ENCODE data around the gene LACRT.

LACRT gene

DNA sequence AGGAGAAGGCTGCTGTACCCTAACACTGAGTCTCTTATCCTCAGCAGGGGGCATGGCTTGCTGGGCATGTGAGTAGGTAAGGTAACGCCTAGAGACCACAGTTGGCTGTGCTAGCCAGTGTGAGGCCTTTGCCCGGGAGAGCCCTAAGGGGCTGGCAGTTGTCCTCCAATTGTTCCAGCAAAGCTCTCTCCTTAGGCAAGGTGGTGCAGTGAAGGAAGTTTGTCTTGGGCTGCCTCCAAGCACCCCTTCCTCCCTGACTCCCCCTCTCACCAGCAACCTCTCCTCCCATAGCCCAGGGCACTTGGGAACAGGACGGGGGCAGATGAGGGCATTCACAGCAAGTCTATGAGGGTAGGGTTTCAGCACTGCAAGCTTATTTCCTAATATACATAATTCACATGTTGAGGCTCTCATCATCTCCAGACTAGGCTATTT, 23.0 kb downstream of the LACRT start:
- Histone ChIP-seq H3K9me3 (ENCODE audit: control insufficient read depth in 1 of 2, low read length in 2 of 2) (no peaks in the 10 kb centered on the region), H3K4me1 (ENCODE audit: control insufficient read depth in 1 of 2, insufficient read depth in 2 of 2, low read length in 2 of 2) (no peaks in the 10 kb centered on the region), H3K36me3 (ENCODE audit: control insufficient read depth in 1 of 2, insufficient read depth in 2 of 2, low read length in 2 of 2) (no peaks in the 10 kb centered on the region), H3K27me3 (ENCODE audit: low read depth, low read length) (no peaks in the 10 kb centered on the region), H3K27ac (ENCODE audit: low read length) (no peak overlapping the region), H3K4me3 (ENCODE audit: low read depth in 1 of 2, low read length in 2 of 2) (no peak overlapping the region)

DNA sequence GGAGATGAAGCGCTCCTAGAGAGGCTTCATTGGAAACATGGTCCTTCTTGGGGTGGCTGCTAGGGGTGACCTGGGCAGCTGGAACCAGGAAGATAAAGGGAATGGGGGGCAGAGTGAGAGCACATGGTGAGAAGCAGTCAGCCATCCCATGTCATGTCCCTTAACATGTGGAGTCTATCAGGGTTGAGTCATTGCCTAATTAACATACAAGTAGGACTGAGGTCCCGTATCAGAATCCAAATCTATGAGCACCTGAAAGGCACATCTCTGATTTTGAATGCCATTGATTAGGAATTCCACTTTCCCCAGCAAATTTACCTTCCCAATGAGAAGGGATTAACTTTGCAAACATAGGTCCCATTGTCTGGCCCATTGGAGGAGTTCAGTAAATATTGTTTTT, 25.9 kb downstream of the LACRT start:
- Histone ChIP-seq H3K9me3 (ENCODE audit: control insufficient read depth in 1 of 2, low read length in 2 of 2) (no peaks in the 10 kb centered on the region), H3K36me3 (ENCODE audit: control insufficient read depth in 1 of 2, insufficient read depth in 2 of 2, low read length in 2 of 2) (no peaks in the 10 kb centered on the region), H3K4me1 (ENCODE audit: control insufficient read depth in 1 of 2, insufficient read depth in 2 of 2, low read length in 2 of 2) (no peaks in the 10 kb centered on the region), H3K27me3 (ENCODE audit: low read depth, low read length) (no peaks in the 10 kb centered on the region), H3K4me3 (ENCODE audit: low read depth in 1 of 2, low read length in 2 of 2) (no peak overlapping the region), H3K27ac (ENCODE audit: low read length) (no peak overlapping the region)

DNA sequence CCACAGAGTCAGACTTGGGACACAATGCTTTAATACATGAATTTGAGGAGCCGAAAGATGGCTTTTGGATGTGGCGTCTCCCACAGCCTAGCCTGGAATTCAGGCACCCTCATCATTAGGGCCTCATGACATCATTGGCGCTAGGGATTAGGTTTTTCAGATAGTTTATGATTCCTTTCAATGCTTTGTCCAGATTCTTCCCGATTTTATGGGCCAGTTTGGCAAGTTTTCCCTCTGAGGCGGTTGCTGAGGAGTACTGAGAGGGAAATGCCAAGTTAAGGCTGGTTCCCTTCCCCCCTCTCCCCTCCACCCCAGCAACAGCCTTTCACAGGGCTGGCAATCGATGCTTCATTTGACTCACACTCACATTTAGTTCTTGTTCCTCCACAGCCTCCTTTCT, 26.5 kb downstream of the LACRT start:
- H3K4me1 ChIP-seq (ENCODE audit: control insufficient read depth in 1 of 2, insufficient read depth in 2 of 2, low read length in 2 of 2), result no peaks in the 10 kb centered on the region
- no peak overlapping the region for H3K27ac ChIP-seq (ENCODE audit: low read length)
- H3K4me3 ChIP-seq (ENCODE audit: low read depth in 1 of 2, low read length in 2 of 2), result no peak overlapping the region
- H3K9me3 ChIP-seq (ENCODE audit: control insufficient read depth in 1 of 2, low read length in 2 of 2), result no peaks in the 10 kb centered on the region
- no peaks in the 10 kb centered on the region for H3K27me3 ChIP-seq (ENCODE audit: low read depth, low read length)
- H3K36me3 ChIP-seq (ENCODE audit: control insufficient read depth in 1 of 2, insufficient read depth in 2 of 2, low read length in 2 of 2), result no peaks in the 10 kb centered on the region

DNA sequence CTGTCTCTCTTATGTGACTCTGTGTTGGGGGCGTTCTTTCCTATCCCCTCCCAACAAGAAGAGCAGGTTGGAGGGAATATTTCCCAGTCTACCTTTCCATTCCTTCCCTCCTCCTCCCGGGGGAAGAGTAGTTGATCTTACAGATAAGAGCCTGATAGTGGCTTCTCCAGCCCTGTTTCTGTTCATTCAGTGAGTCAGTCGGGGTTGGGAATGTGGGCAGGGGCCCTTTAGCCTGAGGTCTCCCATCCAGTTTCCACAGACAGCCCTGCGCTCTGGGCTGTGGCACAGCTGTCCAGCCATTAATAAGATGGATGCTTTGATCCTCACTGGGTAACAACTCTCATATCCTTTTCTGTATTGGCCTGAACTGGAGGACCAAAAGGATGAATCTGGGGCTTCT, 28.1 kb downstream of the LACRT start:
- no peaks in the 10 kb centered on the region for H3K4me1 ChIP-seq (ENCODE audit: control insufficient read depth in 1 of 2, insufficient read depth in 2 of 2, low read length in 2 of 2)
- no peaks in the 10 kb centered on the region for H3K36me3 ChIP-seq (ENCODE audit: control insufficient read depth in 1 of 2, insufficient read depth in 2 of 2, low read length in 2 of 2)
- H3K27me3 ChIP-seq (ENCODE audit: low read depth, low read length), result no peaks in the 10 kb centered on the region
- H3K27ac ChIP-seq (ENCODE audit: low read length), result no peak overlapping the region
- H3K9me3 ChIP-seq (ENCODE audit: control insufficient read depth in 1 of 2, low read length in 2 of 2), result no peaks in the 10 kb centered on the region
- H3K4me3 ChIP-seq (ENCODE audit: low read depth in 1 of 2, low read length in 2 of 2), result no peak overlapping the region

DNA sequence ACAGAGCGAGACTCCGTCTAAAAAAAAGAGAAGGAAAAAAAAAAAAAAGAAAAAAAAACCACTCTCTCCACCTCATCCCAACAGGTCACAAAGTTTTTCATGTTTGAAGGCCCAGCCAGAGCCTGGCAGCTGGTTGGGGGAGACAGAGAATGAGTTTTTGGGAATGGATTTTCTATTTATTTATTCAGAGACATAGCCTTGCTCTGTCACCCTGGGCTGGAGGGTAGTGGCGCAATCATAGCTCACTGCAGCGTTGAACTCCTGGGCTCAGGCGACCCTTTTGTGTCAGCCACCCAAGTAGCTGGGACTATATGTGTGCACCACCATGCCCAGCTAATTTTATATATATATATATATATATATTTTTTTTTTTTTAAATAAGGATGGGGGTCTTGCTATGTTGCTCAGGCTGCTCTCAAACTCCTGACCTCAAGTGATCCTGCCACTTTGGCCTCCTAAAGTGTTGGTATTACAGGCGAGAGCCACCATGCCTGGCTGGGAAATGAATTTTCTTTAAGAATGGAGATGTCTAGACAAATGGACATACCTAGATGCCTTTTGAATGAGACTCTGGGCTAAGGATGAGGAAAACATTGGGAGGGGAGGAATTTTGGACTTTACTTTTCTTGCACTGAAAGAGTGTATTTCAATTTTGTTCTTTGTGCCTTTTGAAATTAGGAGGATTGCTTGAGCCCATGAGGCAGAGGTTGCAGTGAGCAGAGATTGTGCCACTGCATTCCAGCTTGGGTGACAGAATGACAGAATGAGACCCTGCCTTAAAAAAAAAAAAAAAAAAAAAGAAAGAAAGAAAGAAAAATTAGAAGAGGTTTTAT, 29.3 kb downstream of the LACRT start:
- no peaks in the 10 kb centered on the region for H3K9me3 ChIP-seq (ENCODE audit: control insufficient read depth in 1 of 2, low read length in 2 of 2)
- H3K4me3 ChIP-seq (ENCODE audit: low read depth in 1 of 2, low read length in 2 of 2), result no peak overlapping the region
- H3K27me3 ChIP-seq (ENCODE audit: low read depth, low read length), result no peaks in the 10 kb centered on the region
- H3K27ac ChIP-seq (ENCODE audit: low read length), result no peak overlapping the region
- H3K36me3 ChIP-seq (ENCODE audit: control insufficient read depth in 1 of 2, insufficient read depth in 2 of 2, low read length in 2 of 2), result no peaks in the 10 kb centered on the region
- H3K4me1 ChIP-seq (ENCODE audit: control insufficient read depth in 1 of 2, insufficient read depth in 2 of 2, low read length in 2 of 2), result no peaks in the 10 kb centered on the region

DNA sequence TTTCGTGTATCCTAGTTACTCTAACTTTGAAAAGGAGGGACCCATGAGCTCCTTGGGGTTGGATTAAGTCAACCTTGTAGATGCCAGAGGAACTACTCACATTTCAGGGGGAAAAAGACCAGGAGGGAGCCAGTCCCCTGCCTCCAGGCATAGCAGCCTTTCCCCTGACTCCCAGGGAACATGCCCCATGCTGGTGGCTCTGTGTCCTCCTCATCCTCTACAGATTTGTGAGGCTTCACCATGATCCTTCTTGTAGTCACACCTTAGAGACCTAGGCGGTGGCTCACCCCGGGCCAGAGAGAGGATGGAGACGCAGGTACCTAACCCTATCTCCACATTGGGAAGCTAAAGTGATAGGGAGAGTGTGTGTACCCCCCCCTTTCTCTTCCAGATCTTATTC, 30.3 kb downstream of the LACRT start:
- no peak overlapping the region for H3K4me3 ChIP-seq (ENCODE audit: low read depth in 1 of 2, low read length in 2 of 2)
- no peak overlapping the region for H3K27ac ChIP-seq (ENCODE audit: low read length)
- H3K9me3 ChIP-seq (ENCODE audit: control insufficient read depth in 1 of 2, low read length in 2 of 2), result no peaks in the 10 kb centered on the region
- no peaks in the 10 kb centered on the region for H3K4me1 ChIP-seq (ENCODE audit: control insufficient read depth in 1 of 2, insufficient read depth in 2 of 2, low read length in 2 of 2)
- no peaks in the 10 kb centered on the region for H3K36me3 ChIP-seq (ENCODE audit: control insufficient read depth in 1 of 2, insufficient read depth in 2 of 2, low read length in 2 of 2)
- H3K27me3 ChIP-seq (ENCODE audit: low read depth, low read length), result no peaks in the 10 kb centered on the region

DNA sequence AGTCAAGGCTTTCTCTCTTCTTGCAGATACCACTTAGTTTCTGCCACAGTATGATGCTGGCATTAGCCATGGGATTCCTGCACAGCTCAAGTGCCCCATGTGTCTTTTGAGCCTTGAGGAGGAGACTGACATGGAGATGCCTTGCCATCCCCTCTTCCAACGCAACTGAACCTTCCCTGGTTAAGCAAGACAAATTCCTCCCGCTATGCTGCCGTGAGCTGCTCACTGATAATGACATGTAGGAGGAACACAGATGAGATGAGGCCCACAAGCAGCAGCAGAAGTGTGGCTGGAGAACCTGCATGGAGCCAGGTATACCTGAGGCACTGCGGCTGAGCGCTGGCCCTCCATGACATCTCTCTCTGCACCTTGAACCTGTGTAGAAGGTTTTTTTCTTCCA, 30.8 kb downstream of the LACRT start:
- H3K4me3 ChIP-seq (ENCODE audit: low read depth in 1 of 2, low read length in 2 of 2), result no peak overlapping the region
- no peaks in the 10 kb centered on the region for H3K27me3 ChIP-seq (ENCODE audit: low read depth, low read length)
- no peaks in the 10 kb centered on the region for H3K9me3 ChIP-seq (ENCODE audit: control insufficient read depth in 1 of 2, low read length in 2 of 2)
- no peaks in the 10 kb centered on the region for H3K36me3 ChIP-seq (ENCODE audit: control insufficient read depth in 1 of 2, insufficient read depth in 2 of 2, low read length in 2 of 2)
- H3K4me1 ChIP-seq (ENCODE audit: control insufficient read depth in 1 of 2, insufficient read depth in 2 of 2, low read length in 2 of 2), result no peaks in the 10 kb centered on the region
- no peak overlapping the region for H3K27ac ChIP-seq (ENCODE audit: low read length)

DNA sequence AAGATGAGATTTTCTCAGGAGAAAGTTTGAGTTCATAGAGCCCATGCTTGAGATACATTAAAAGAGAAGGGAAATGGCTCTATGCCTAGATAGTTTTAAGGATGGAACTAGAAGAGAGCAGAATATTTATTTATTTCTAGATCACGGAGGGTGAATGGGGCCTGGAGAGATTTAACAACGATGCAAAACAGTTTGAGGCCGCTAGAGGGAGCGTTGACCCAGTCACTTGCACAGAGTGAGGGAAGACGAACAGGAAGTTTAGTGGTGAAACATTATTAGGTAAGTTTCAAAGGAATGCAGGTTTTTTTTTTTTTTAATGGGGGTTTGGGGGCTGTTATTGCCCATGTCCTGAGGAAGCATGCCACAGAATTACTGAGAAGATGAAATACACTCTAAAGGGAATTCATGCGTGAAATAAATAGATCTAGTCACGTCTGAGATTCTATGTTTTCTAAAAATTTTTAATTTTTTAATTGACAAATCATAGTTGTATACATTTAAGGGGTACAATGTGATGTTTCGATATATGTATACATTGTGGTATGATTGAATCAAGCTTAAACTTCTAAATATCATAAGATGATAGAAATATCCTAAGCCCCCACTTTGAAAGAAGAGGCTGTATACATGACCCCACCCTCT, 31.4 kb downstream of the LACRT start:
- no peaks in the 10 kb centered on the region for H3K27me3 ChIP-seq (ENCODE audit: low read depth, low read length)
- no peak overlapping the region for H3K4me3 ChIP-seq (ENCODE audit: low read depth in 1 of 2, low read length in 2 of 2)
- no peak overlapping the region for H3K27ac ChIP-seq (ENCODE audit: low read length)
- no peaks in the 10 kb centered on the region for H3K36me3 ChIP-seq (ENCODE audit: control insufficient read depth in 1 of 2, insufficient read depth in 2 of 2, low read length in 2 of 2)
- no peaks in the 10 kb centered on the region for H3K9me3 ChIP-seq (ENCODE audit: control insufficient read depth in 1 of 2, low read length in 2 of 2)
- no peaks in the 10 kb centered on the region for H3K4me1 ChIP-seq (ENCODE audit: control insufficient read depth in 1 of 2, insufficient read depth in 2 of 2, low read length in 2 of 2)

DNA sequence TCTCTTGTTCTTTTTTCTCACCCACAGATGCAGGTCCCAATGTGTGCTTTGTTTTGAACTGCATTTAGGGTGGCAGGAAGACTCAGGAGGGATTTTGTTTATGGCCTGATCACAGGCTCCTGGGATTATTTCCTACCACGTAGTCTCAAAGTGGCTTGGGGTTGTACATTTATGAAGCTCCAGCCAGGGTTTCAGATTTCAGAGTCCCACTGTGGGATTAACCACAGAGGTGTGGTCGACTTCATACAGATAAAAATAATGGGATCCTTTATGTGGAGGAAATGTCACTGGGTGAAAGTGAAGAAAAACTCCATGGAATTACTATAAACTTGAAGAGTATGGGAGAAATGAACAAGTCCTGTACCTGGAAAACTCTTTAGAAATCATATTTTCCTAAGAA, 32.0 kb downstream of the LACRT start:
- Histone ChIP-seq H3K27me3 (ENCODE audit: low read depth, low read length) (no peaks in the 10 kb centered on the region), H3K36me3 (ENCODE audit: control insufficient read depth in 1 of 2, insufficient read depth in 2 of 2, low read length in 2 of 2) (no peaks in the 10 kb centered on the region), H3K4me1 (ENCODE audit: control insufficient read depth in 1 of 2, insufficient read depth in 2 of 2, low read length in 2 of 2) (no peaks in the 10 kb centered on the region), H3K9me3 (ENCODE audit: control insufficient read depth in 1 of 2, low read length in 2 of 2) (no peaks in the 10 kb centered on the region), H3K27ac (ENCODE audit: low read length) (no peak overlapping the region), H3K4me3 (ENCODE audit: low read depth in 1 of 2, low read length in 2 of 2) (no peak overlapping the region)

DNA sequence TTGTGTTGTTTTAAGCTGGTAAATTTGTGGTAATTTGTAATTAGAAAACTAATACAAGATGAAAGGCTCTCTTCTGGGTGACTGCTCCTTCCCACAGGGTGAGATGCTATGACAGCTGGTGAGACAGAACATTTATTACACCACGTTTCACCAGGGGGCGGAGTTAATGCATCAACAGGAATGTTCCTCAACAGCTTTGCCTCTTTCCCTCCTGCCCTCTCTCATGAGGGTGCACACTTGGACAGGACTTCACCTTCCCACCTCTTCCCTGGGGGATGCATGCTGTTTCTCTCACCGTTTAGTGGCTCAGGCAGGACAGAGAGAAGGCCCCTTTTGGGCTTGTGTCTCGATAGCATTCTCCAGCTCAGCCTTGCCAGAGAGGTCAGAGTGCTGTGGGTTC, 32.9 kb downstream of the LACRT start:
- no peaks in the 10 kb centered on the region for H3K36me3 ChIP-seq (ENCODE audit: control insufficient read depth in 1 of 2, insufficient read depth in 2 of 2, low read length in 2 of 2)
- no peaks in the 10 kb centered on the region for H3K4me1 ChIP-seq (ENCODE audit: control insufficient read depth in 1 of 2, insufficient read depth in 2 of 2, low read length in 2 of 2)
- H3K9me3 ChIP-seq (ENCODE audit: control insufficient read depth in 1 of 2, low read length in 2 of 2), result no peaks in the 10 kb centered on the region
- no peak overlapping the region for H3K4me3 ChIP-seq (ENCODE audit: low read depth in 1 of 2, low read length in 2 of 2)
- no peaks in the 10 kb centered on the region for H3K27me3 ChIP-seq (ENCODE audit: low read depth, low read length)
- H3K27ac ChIP-seq (ENCODE audit: low read length), result no peak overlapping the region

DNA sequence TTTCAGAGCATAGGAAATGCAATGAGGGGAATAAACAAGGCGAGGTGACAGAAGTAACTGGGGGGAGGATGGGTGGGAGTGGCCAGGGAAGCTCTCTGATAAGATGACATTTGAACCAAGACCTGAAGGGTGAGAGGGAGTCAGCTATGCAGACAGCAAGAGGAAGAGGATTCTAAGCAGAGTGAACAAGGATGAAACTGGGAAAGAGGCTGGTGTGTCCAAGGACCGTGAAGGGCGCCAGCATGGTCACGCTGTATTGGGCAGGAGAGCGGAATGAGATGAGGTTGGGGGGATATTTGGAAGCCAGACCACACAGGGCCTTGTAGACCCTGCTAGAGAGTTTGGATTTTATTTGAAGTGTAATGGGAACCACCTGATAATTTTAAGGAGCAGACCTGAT, 35.7 kb downstream of the LACRT start:
- no peaks in the 10 kb centered on the region for H3K9me3 ChIP-seq (ENCODE audit: control insufficient read depth in 1 of 2, low read length in 2 of 2)
- H3K4me1 ChIP-seq (ENCODE audit: control insufficient read depth in 1 of 2, insufficient read depth in 2 of 2, low read length in 2 of 2), result no peaks in the 10 kb centered on the region
- H3K36me3 ChIP-seq (ENCODE audit: control insufficient read depth in 1 of 2, insufficient read depth in 2 of 2, low read length in 2 of 2), result no peaks in the 10 kb centered on the region
- H3K27ac ChIP-seq (ENCODE audit: low read length), result no peak overlapping the region
- no peaks in the 10 kb centered on the region for H3K27me3 ChIP-seq (ENCODE audit: low read depth, low read length)
- H3K4me3 ChIP-seq (ENCODE audit: low read depth in 1 of 2, low read length in 2 of 2), result no peak overlapping the region

DNA sequence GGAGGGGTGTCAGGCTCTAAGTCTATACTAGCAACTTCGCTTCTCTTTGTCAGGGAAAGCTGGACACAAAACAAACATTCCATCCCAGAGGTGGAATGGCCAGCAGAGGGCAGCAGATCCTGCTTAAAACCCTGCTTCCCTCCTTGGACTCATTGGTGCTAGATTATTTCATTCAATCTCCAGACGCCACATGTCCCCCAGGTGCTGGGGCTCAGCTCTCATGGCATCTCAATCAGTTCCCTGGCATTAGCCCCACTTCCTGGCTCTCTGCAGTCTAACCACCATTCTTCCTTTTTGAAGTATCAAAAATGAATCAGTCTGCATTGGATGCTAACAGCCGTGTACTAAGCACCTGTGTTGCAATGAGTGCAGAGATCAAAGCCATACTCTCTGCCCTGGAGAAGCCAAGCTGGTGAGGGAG, 38.2 kb downstream of the LACRT start:
- no peak overlapping the region for H3K27ac ChIP-seq (ENCODE audit: low read length)
- no peaks in the 10 kb centered on the region for H3K9me3 ChIP-seq (ENCODE audit: control insufficient read depth in 1 of 2, low read length in 2 of 2)
- H3K4me3 ChIP-seq (ENCODE audit: low read depth in 1 of 2, low read length in 2 of 2), result no peak overlapping the region
- H3K4me1 ChIP-seq (ENCODE audit: control insufficient read depth in 1 of 2, insufficient read depth in 2 of 2, low read length in 2 of 2), result peaks cover 0 to 4% of the 10 kb centered on the region in 2 donors
- H3K36me3 ChIP-seq (ENCODE audit: control insufficient read depth in 1 of 2, insufficient read depth in 2 of 2, low read length in 2 of 2), result no peaks in the 10 kb centered on the region
- no peaks in the 10 kb centered on the region for H3K27me3 ChIP-seq (ENCODE audit: low read depth, low read length)
